ENCODE results near the gene PCNX3.

- TF ChIP-seq CTCF (IDR thresholded peaks at IDR 0.05) (no peak), POLR2A (IDR thresholded peaks at IDR 0.05) (peak; percentile 65 to 73)
Measured at GRCh38 chr11:65652511-65653228, 37.1 kb downstream of the PCNX3 start.
